Osteoblast (primary cell): ENCODE results near the gene TPO. TPM values are rescaled to one million over a fixed set of nuclear protein-coding genes. Genes with fewer than 3 reads are reported as not detected.

Experiments used
- DNase-seq: peaks from one replicate; pipeline ENCODE4 v3.0.0; 2011; ENCODE audit warnings: low spot score, mixed read lengths; ENCODE audit not compliant: insufficient read length; ENCODE audit errors: missing footprints
- H2AFZ ChIP-seq: 2 replicates; pipeline ENCODE4 v1.6.0; 2011; ENCODE audit warnings: mild to moderate bottlenecking, low read length
- H3K27ac ChIP-seq: 2 replicates; pipeline ENCODE4 v1.5.1; 2011; ENCODE audit warnings: mild to moderate bottlenecking, low read depth, low read length, moderate library complexity
- H3K27me3 ChIP-seq: 2 replicates; pipeline ENCODE4 v1.6.0; 2012; ENCODE audit warnings: mild to moderate bottlenecking, control low read depth, inconsistent platforms, low read length, moderate library complexity; ENCODE audit not compliant: insufficient read depth
- H3K36me3 ChIP-seq: 2 replicates; pipeline ENCODE4 v1.5.1; 2011; ENCODE audit warnings: mild to moderate bottlenecking, low read length, control low read depth, moderate library complexity; ENCODE audit not compliant: insufficient read depth
- H3K4me1 ChIP-seq: 2 replicates; pipeline ENCODE4 v1.5.1; 2011; ENCODE audit warnings: mild to moderate bottlenecking, low read length, control low read depth, moderate library complexity; ENCODE audit not compliant: insufficient read depth
- H3K4me2 ChIP-seq: 2 replicates; pipeline ENCODE4 v1.6.0; 2011; ENCODE audit warnings: mild to moderate bottlenecking, low read length; ENCODE audit not compliant: insufficient read depth
- H3K4me3 ChIP-seq: fragments of 200-600 bp; sonication (generic); 3 replicates; pipeline ENCODE4 v1.5.1; 2012; ENCODE audit warnings: mild to moderate bottlenecking, low read length, inconsistent platforms; ENCODE audit not compliant: insufficient read depth
- H3K79me2 ChIP-seq: 2 replicates; pipeline ENCODE4 v1.6.0; 2012; ENCODE audit warnings: mild to moderate bottlenecking, low read length, control low read depth, inconsistent platforms; ENCODE audit not compliant: insufficient read depth
- H3K9me3 ChIP-seq: 2 replicates; pipeline ENCODE4 v1.5.1; 2011; ENCODE audit warnings: low read depth, low read length, control low read depth
- H4K20me1 ChIP-seq: 2 replicates; pipeline ENCODE4 v1.6.0; 2012; ENCODE audit warnings: mild to moderate bottlenecking, low read length, control low read depth; ENCODE audit not compliant: insufficient read depth
- CTCF ChIP-seq: IDR thresholded peaks from 2 replicates; pipeline ENCODE4 v1.5.1; 2011; ENCODE audit warnings: mild to moderate bottlenecking, low read depth, low read length, moderate library complexity; ENCODE audit errors: extremely low read depth
- total RNA-seq: library from RNA; depleted of rRNA; stranded (reverse); fragments of >200 nt; gene quantifications from 2 replicates; pipeline ENCODE4 v1.2.3, GENCODE V29; 2012

Gene TPO
- total RNA-seq, 1 donor, result not detected

GRCh38 chr2:1538663-1539062 lies 125.4 kb downstream of the TPO start:
- Histone ChIP-seq H4K20me1 (no peaks in the 10 kb centered on the region), H3K4me3 (no peak overlapping the region), H3K27ac (no peak overlapping the region), H3K4me1 (no peaks in the 10 kb centered on the region), H2AFZ (no peak overlapping the region), H3K27me3 (no peaks in the 10 kb centered on the region), H3K36me3 (no peaks in the 10 kb centered on the region), H3K4me2 (no peak overlapping the region), H3K79me2 (no peaks in the 10 kb centered on the region), H3K9me3 (no peaks in the 10 kb centered on the region)
- TF ChIP-seq CTCF, result peak; percentile 54
- DNase-seq, result peak; percentile 69

GRCh38 chr2:1539441-1539840 lies 126.2 kb downstream of the TPO start:
- Histone ChIP-seq H3K27ac (no peak overlapping the region), H3K27me3 (no peaks in the 10 kb centered on the region), H3K9me3 (no peaks in the 10 kb centered on the region), H3K4me1 (no peaks in the 10 kb centered on the region), H3K4me2 (no peak overlapping the region), H3K79me2 (no peaks in the 10 kb centered on the region), H2AFZ (no peak overlapping the region), H3K4me3 (no peak overlapping the region), H3K36me3 (no peaks in the 10 kb centered on the region), H4K20me1 (no peaks in the 10 kb centered on the region)
- TF ChIP-seq CTCF, result no peak
- no peak for DNase-seq

GRCh38 chr2:1539973-1540372 lies 126.7 kb downstream of the TPO start:
- no peaks in the 10 kb centered on the region for H3K9me3 ChIP-seq
- DNase-seq, result no peak

GRCh38 chr2:1540481-1540880 lies 127.2 kb downstream of the TPO start:
- no peak overlapping the region for H2AFZ ChIP-seq
- H3K79me2 ChIP-seq, result no peaks in the 10 kb centered on the region
- H3K36me3 ChIP-seq, result no peaks in the 10 kb centered on the region
- TF ChIP-seq CTCF, result no peak
- no peak overlapping the region for H3K27ac ChIP-seq
- H3K9me3 ChIP-seq, result no peaks in the 10 kb centered on the region
- no peaks in the 10 kb centered on the region for H3K27me3 ChIP-seq
- no peak overlapping the region for H3K4me3 ChIP-seq
- peak; percentile 81 for DNase-seq
- H3K4me1 ChIP-seq, result no peaks in the 10 kb centered on the region
- no peaks in the 10 kb centered on the region for H4K20me1 ChIP-seq
- H3K4me2 ChIP-seq, result no peak overlapping the region

More at GRCh38 chr2:1539973-1540372, 126.7 kb downstream of the TPO start:
- no peak for TF ChIP-seq CTCF
- Histone ChIP-seq H3K27me3 (no peaks in the 10 kb centered on the region), H3K36me3 (no peaks in the 10 kb centered on the region), H3K27ac (no peak overlapping the region), H3K4me2 (no peak overlapping the region), H2AFZ (no peak overlapping the region), H3K79me2 (no peaks in the 10 kb centered on the region), H3K4me1 (no peaks in the 10 kb centered on the region), H3K4me3 (no peak overlapping the region), H4K20me1 (no peaks in the 10 kb centered on the region)
